Neural progenitor cell (in vitro differentiated cells): ENCODE results near the gene GP1BB. TPM values are rescaled to one million over a fixed set of nuclear protein-coding genes. Genes with fewer than 3 reads are reported as not detected.

Experiments used
- DNase-seq: peaks from one replicate; pipeline ENCODE4 v3.0.0-alpha.2; 2016; ENCODE audit warnings: low spot score
- H2AFZ ChIP-seq: fragments of 200-600 bp; sonication (generic); replicated peaks from 2 replicates; pipeline ENCODE4 v1.6.1; 2016; ENCODE audit warnings: antibody characterized with exemption
- H3F3A ChIP-seq: fragments of 200-600 bp; sonication (generic); 2 replicates; pipeline ENCODE4 v1.6.1; 2016; ENCODE audit warnings: antibody characterized with exemption, low read depth
- H3K27ac ChIP-seq: fragments of 200-600 bp; sonication (generic); 2 replicates; pipeline ENCODE4 v1.5.1; 2016; ENCODE audit warnings: mild to moderate bottlenecking
- H3K27me3 ChIP-seq: fragments of 200-600 bp; sonication (generic); 2 replicates; pipeline ENCODE4 v1.6.1; 2016; ENCODE audit warnings: mild to moderate bottlenecking, moderate library complexity
- H3K36me3 ChIP-seq: fragments of 200-600 bp; sonication (generic); 2 replicates; pipeline ENCODE4 v1.5.1; 2016
- H3K4me1 ChIP-seq: fragments of 200-600 bp; sonication (generic); 2 replicates; pipeline ENCODE4 v1.6.1; 2016; ENCODE audit warnings: mixed run types
- H3K4me2 ChIP-seq: fragments of 200-600 bp; sonication (generic); 2 replicates; pipeline ENCODE4 v1.6.1; 2016
- H3K4me3 ChIP-seq: fragments of 200-600 bp; sonication (generic); 2 replicates; pipeline ENCODE4 v1.5.1; 2016
- H3K79me2 ChIP-seq: fragments of 200-600 bp; sonication (generic); 2 replicates; pipeline ENCODE4 v1.6.1; 2016; ENCODE audit warnings: low read depth
- H3K9ac ChIP-seq: fragments of 200-600 bp; sonication (generic); 2 replicates; pipeline ENCODE4 v1.6.1; 2016
- H3K9me3 ChIP-seq: fragments of 200-600 bp; sonication (generic); 2 replicates; pipeline ENCODE4 v1.5.1; 2016; ENCODE audit warnings: low read depth
- H4K20me1 ChIP-seq: fragments of 200-600 bp; sonication (generic); 2 replicates; pipeline ENCODE4 v1.6.1; 2016; ENCODE audit warnings: low read depth
- H3K27ac Mint-ChIP-seq: 3 replicates; pipeline ENCODE4 v1.8.0; 2021; ENCODE audit warnings: mixed read lengths
- H3K27me3 Mint-ChIP-seq: 2 replicates; pipeline ENCODE4 v1.8.0; 2022; ENCODE audit warnings: low read depth, mild to moderate bottlenecking, inconsistent platforms, moderate library complexity, mixed read lengths; ENCODE audit not compliant: insufficient read depth
- H3K36me3 Mint-ChIP-seq: 3 replicates; pipeline ENCODE4 v1.8.0; 2021; ENCODE audit warnings: mixed read lengths
- H3K4me1 Mint-ChIP-seq: 3 replicates; pipeline ENCODE4 v1.8.0; 2021; ENCODE audit warnings: mixed read lengths
- H3K4me3 Mint-ChIP-seq: 3 replicates; pipeline ENCODE4 v1.8.0; 2021; ENCODE audit warnings: mild to moderate bottlenecking, moderate library complexity, mixed read lengths
- H3K9me3 Mint-ChIP-seq: 3 replicates; pipeline ENCODE4 v1.8.0; 2020; ENCODE audit warnings: mixed read lengths
- EZH2 ChIP-seq: fragments of 200-600 bp; sonication (generic); IDR thresholded peaks from 2 replicates; pipeline ENCODE4 v1.6.1; 2017; ENCODE audit warnings: antibody characterized with exemption, mild to moderate bottlenecking, moderate library complexity
- EZH2phosphoT487 ChIP-seq: fragments of 200-600 bp; sonication (generic); IDR thresholded peaks from 2 replicates; pipeline ENCODE4 v1.6.1; 2017; ENCODE audit warnings: antibody characterized with exemption
- total RNA-seq: library from RNA; depleted of rRNA; stranded (reverse); fragments of >200 nt; gene quantifications from 2 replicates; pipeline ENCODE4 v1.2.3, GENCODE V29; 2015; ENCODE audit warnings: low replicate concordance
- TF ChIP-seq, protein P1 (sequence below): fragments of 200-600 bp; sonication (generic); IDR thresholded peaks from 2 replicates; pipeline ENCODE4 v1.5.1; 2017; ENCODE audit warnings: antibody characterized with exemption, mild to moderate bottlenecking

Gene GP1BB
- total RNA-seq, 1 donor from 2014 or later, result not detected

DNA sequence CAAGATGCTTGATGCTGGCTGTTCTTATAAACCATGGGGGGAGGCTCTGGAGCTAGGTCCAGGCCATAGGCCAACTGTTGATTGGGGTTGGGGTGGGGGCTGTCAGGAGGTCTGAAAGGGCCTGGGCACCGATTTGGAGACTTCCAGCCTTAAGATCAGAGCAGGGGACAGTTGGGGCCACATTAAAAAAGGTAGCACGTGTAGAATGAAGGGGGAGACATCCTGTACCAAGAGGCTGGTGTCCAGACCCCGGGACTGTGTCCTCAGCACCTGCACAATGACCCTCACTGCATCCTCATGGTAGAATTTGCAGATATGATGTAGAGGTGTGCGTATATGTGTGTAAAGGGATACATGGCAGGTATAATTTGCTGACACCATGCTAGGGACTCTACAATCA, 24.8 kb downstream of the GP1BB start:
- no peaks in the 10 kb centered on the region for H3K36me3 ChIP-seq

DNA sequence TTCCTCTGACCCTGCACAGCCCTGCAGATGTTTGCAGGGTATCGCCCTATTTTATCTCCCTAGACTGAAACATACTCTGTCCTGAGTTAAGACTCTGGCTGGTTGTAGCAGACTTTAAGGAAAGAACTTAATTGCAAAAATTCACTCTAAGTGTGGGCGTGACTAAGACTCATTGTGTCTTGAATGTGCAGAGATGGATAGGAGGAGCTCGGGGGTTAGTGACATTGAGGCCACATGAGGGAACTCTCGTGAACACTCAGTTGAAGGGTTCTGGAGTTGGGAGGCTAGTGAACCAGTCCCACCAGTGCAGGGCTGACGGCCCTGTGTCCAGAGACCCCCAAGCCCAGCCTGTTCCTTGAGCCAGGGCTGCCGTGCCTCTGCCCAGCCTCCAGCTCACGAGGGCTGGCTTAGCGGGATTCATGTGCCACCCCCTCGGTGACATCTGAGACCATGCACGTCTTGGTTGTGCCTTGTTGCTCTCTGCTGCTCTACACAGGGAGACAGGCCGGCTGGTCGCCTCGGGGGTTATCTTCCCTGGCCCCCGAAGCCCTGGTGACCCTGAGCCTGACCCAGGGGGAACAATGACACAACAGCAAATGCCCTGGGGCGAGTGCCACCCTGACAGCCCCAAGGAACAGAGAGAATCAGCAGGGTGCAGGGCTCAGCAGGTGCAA, 25.8 kb downstream of the GP1BB start:
- no peak overlapping the region for H3K27ac Mint-ChIP-seq
- Histone ChIP-seq H2AFZ (no peak overlapping the region), H3K27me3 (peaks cover 39% of the 10 kb centered on the region), H3K79me2 (no peaks in the 10 kb centered on the region), H4K20me1 (peaks cover under 1% of the 10 kb centered on the region), H3K9ac (no peak overlapping the region), H3K9me3 (no peaks in the 10 kb centered on the region), H3K4me1 (peaks cover 12% of the 10 kb centered on the region), H3F3A (peaks cover 4% of the 10 kb centered on the region), H3K27ac (no peak overlapping the region), H3K4me2 (no peak overlapping the region), H3K4me3 (no peak overlapping the region), H3K36me3 (no peaks in the 10 kb centered on the region)
- no peak for DNase-seq
- no peaks in the 10 kb centered on the region for H3K9me3 Mint-ChIP-seq
- peaks cover 28% of the 10 kb centered on the region for H3K27me3 Mint-ChIP-seq
- H3K4me1 Mint-ChIP-seq, result peaks cover 4% of the 10 kb centered on the region
- TF ChIP-seq, protein P1, sequence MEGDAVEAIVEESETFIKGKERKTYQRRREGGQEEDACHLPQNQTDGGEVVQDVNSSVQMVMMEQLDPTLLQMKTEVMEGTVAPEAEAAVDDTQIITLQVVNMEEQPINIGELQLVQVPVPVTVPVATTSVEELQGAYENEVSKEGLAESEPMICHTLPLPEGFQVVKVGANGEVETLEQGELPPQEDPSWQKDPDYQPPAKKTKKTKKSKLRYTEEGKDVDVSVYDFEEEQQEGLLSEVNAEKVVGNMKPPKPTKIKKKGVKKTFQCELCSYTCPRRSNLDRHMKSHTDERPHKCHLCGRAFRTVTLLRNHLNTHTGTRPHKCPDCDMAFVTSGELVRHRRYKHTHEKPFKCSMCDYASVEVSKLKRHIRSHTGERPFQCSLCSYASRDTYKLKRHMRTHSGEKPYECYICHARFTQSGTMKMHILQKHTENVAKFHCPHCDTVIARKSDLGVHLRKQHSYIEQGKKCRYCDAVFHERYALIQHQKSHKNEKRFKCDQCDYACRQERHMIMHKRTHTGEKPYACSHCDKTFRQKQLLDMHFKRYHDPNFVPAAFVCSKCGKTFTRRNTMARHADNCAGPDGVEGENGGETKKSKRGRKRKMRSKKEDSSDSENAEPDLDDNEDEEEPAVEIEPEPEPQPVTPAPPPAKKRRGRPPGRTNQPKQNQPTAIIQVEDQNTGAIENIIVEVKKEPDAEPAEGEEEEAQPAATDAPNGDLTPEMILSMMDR, result no peak
- no peak for TF ChIP-seq EZH2phosphoT487
- TF ChIP-seq EZH2, result no peak
- H3K4me3 Mint-ChIP-seq, result no peak overlapping the region
- H3K36me3 Mint-ChIP-seq, result no peaks in the 10 kb centered on the region

More for the DNA sequence above, 24.8 kb downstream of the GP1BB start:
- no peaks in the 10 kb centered on the region for H3K79me2 ChIP-seq
- Mint-ChIP-seq H3K27me3 (peaks cover 18% of the 10 kb centered on the region), H3K4me3 (no peak overlapping the region), H3K9me3 (no peaks in the 10 kb centered on the region), H3K27ac (no peak overlapping the region), H3K4me1 (peaks cover 4% of the 10 kb centered on the region), H3K36me3 (no peaks in the 10 kb centered on the region)
- H4K20me1 ChIP-seq, result no peaks in the 10 kb centered on the region
- TF ChIP-seq EZH2phosphoT487 (no peak), EZH2 (no peak)
- TF ChIP-seq, protein P1, result no peak
- H2AFZ ChIP-seq, result no peak overlapping the region
- no peak for DNase-seq
- H3K4me1 ChIP-seq, result peaks cover 12% of the 10 kb centered on the region
- H3K9me3 ChIP-seq, result no peaks in the 10 kb centered on the region
- no peak overlapping the region for H3K27ac ChIP-seq
- no peak overlapping the region for H3K4me2 ChIP-seq
- no peak overlapping the region for H3K4me3 ChIP-seq
- H3K27me3 ChIP-seq, result peaks cover 29% of the 10 kb centered on the region
- H3F3A ChIP-seq, result peaks cover 4% of the 10 kb centered on the region
- no peak overlapping the region for H3K9ac ChIP-seq

DNA sequence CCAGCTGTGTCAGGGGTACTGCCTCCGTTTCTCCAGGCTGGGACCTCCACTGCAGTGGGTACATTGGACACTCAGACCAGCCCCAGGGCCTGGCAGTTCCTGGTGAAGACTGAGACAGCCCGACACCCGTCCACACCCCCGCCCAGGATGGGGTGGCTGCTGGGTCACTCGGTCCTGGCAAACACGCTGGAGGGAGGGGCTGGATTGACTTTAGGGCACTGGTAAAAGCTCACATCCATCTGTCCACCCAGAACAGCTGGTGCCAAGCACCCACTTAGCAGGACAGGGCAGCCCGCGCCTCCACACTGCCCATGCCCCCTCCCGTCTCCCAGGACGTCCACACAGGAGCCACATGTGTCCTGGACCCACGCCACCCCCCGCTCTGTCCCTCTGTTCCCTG, 26.5 kb downstream of the GP1BB start:
- H3K4me1 Mint-ChIP-seq, result peaks cover 4% of the 10 kb centered on the region
- H2AFZ ChIP-seq, result no peak overlapping the region
- H3K4me1 ChIP-seq, result peaks cover 13% of the 10 kb centered on the region
- H3K79me2 ChIP-seq, result no peaks in the 10 kb centered on the region
- H3K9me3 ChIP-seq, result no peaks in the 10 kb centered on the region
- DNase-seq, result no peak
- H3K27ac ChIP-seq, result no peak overlapping the region
- peaks cover 35% of the 10 kb centered on the region for H3K27me3 Mint-ChIP-seq
- peaks cover 46% of the 10 kb centered on the region for H3K27me3 ChIP-seq
- no peak overlapping the region for H3K4me3 ChIP-seq
- H3K36me3 Mint-ChIP-seq, result no peaks in the 10 kb centered on the region
- no peak overlapping the region for H3K4me2 ChIP-seq
- no peak overlapping the region for H3K9ac ChIP-seq
- H4K20me1 ChIP-seq, result peaks cover 8% of the 10 kb centered on the region
- peaks cover 4% of the 10 kb centered on the region for H3F3A ChIP-seq
- TF ChIP-seq EZH2, result no peak
- TF ChIP-seq, protein P1, result no peak
- no peak for TF ChIP-seq EZH2phosphoT487
- H3K36me3 ChIP-seq, result no peaks in the 10 kb centered on the region
- H3K27ac Mint-ChIP-seq, result no peak overlapping the region
- H3K4me3 Mint-ChIP-seq, result no peak overlapping the region
- no peaks in the 10 kb centered on the region for H3K9me3 Mint-ChIP-seq
